Adrenal gland (tissue), 5 donors: ENCODE results near the gene TBRG4.

ENCODE experiments used
- CTCF ChIP-seq, 6 experiments: fragments of 450-650 bp in 4 of 6; fragments of 200-600 bp in 2 of 6; sonication (generic) in 1 of 6; IDR thresholded peaks; 1 replicate in 5 of 6; 2 replicates in 1 of 6; pipeline versions ENCODE4 v1.5.1 to v1.8.0; 2016 to 2021; ENCODE audit warnings: antibody characterized with exemption in 6 of 6, mild to moderate bottlenecking in 2 of 6, moderate library complexity in 1 of 6
- POLR2A ChIP-seq, 2 donors: fragments of 450-650 bp; IDR thresholded peaks; one replicate each; pipeline ENCODE4 v1.6.1; 2017; ENCODE audit warnings: antibody characterized with exemption in 2 of 2, mild to moderate bottlenecking in 2 of 2, moderate library complexity in 1 of 2
- donor health status: DM: no; HTN: no; CAD: no.

DNA sequence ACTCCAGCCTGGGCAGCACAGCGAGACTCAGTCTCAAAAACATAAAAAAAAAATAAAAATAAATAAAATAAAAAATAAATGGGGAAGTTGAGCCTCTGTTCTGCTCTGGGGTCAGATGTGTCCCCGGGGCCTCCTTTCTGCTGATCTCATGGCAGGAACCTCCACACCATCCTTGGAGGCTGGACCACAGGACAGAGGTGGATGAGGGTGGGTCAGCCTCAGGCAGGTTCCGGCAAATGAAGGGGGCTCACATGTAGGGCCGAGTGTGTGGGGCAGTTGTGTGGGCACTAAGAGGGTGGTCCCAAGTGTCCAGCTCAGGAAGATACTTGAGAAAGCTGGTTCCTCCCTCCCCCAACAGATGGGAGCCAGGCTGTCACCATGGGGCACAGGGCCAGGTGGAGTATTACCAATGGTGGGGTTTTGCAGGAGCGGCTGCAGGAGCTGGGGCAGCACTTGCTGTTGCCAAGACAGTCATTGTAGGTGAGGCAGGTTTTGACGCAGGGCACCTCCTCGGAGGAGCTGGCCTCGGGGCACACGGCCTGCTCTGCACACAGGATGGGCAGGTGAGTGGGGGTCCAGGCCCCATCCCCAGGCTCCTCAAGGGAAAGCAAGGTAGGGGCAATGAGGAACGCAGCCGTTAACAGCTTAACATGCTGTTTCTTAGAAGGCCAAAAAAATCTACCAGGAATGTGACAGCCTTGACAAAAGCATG is 13.9 kb upstream of the TBRG4 start:
- TF ChIP-seq CTCF (IDR thresholded peaks at IDR 0.05) (no peak), POLR2A (IDR thresholded peaks at IDR 0.05) (no peak)
